Fibroblast of lung (primary cell): ENCODE measurements around the gene LMO2. TPM values are rescaled to one million over a fixed set of nuclear protein-coding genes. Genes with fewer than 3 reads are reported as not detected.

Source experiments
- DNase-seq, 2 donors: peaks; one replicate each; pipeline versions ENCODE4 v3.0.0 to v3.0.0-alpha.2; 2010; ENCODE audit warnings: low read depth in 2 of 2
- H2AFZ ChIP-seq: 2 replicates; pipeline ENCODE4 v1.5.1; 2012; ENCODE audit warnings: low read length, control low read depth, inconsistent platforms
- H3K27ac ChIP-seq: 2 replicates; pipeline ENCODE4 v1.5.1; 2011; ENCODE audit warnings: low read length, control low read depth; ENCODE audit not compliant: insufficient read depth
- H3K27me3 ChIP-seq: 2 replicates; pipeline ENCODE4 v1.5.1; 2011; ENCODE audit warnings: mild to moderate bottlenecking, low read length; ENCODE audit not compliant: control insufficient read depth, insufficient read depth
- H3K36me3 ChIP-seq: 2 replicates; pipeline ENCODE4 v1.5.1; 2011; ENCODE audit warnings: low read length; ENCODE audit not compliant: control insufficient read depth, insufficient read depth
- H3K4me1 ChIP-seq: 2 replicates; pipeline ENCODE4 v1.5.1; 2011; ENCODE audit warnings: low read length; ENCODE audit not compliant: control insufficient read depth, insufficient read depth; ENCODE audit errors: extremely low read depth
- H3K4me2 ChIP-seq: 2 replicates; pipeline ENCODE4 v1.5.1; 2011; ENCODE audit warnings: low read length, control low read depth; ENCODE audit not compliant: insufficient read depth; ENCODE audit errors: extremely low read depth
- H3K4me3 ChIP-seq, 4 experiments: fragments of 200-600 bp in 1 of 4; sonication (generic) in 1 of 4; replicated peaks in 1 of 4; 2 replicates each; pipeline ENCODE4 v1.5.1; 2011 to 2016; ENCODE audit warnings: low read length in 4 of 4, low read depth in 3 of 4, mild to moderate bottlenecking in 3 of 4, control low read depth in 2 of 4, inconsistent platforms in 1 of 4, mixed read lengths in 1 of 4; ENCODE audit not compliant: insufficient read depth in 1 of 4; ENCODE audit errors: control extremely low read depth in 1 of 4
- H3K79me2 ChIP-seq: 2 replicates; pipeline ENCODE4 v1.5.1; 2012; ENCODE audit warnings: mild to moderate bottlenecking, low read length, inconsistent platforms; ENCODE audit not compliant: control insufficient read depth, insufficient read depth
- H3K9ac ChIP-seq: 2 replicates; pipeline ENCODE4 v1.5.1; 2011; ENCODE audit warnings: mild to moderate bottlenecking, low read length, control low read depth; ENCODE audit not compliant: insufficient read depth
- H3K9me3 ChIP-seq: 2 replicates; pipeline ENCODE4 v1.5.1; 2012; ENCODE audit warnings: low read depth, low read length; ENCODE audit not compliant: control insufficient read depth, insufficient read depth
- H4K20me1 ChIP-seq: 2 replicates; pipeline ENCODE4 v1.5.1; 2011; ENCODE audit warnings: low read length; ENCODE audit not compliant: control insufficient read depth, insufficient read depth; ENCODE audit errors: extremely low read depth
- CTCF ChIP-seq, 2 donors: IDR thresholded peaks in 1 of 2; conservative IDR thresholded peaks in 1 of 2; 1 replicate in 1 of 2; 2 replicates in 1 of 2; pipeline ENCODE4 v1.5.1; 2011 to 2012; ENCODE audit warnings: low read length in 2 of 2, control low read depth in 1 of 2, inconsistent platforms in 1 of 2, low read depth in 1 of 2, mild to moderate bottlenecking in 1 of 2
- EZH2 ChIP-seq: IDR thresholded peaks from 2 replicates; pipeline ENCODE4 v1.5.1; 2012; ENCODE audit warnings: low read length, control low read depth, mild to moderate bottlenecking; ENCODE audit errors: missing control alignments
- polyA plus RNA-seq, 2 donors: library from polyadenylated mRNA; depleted of rRNA in 1 of 2; stranded (reverse) in 1 of 2; unstranded in 1 of 2; fragments of >200 nt; gene quantifications; 2 replicates each; pipeline ENCODE4 v1.2.1, GENCODE V29; 2011 to 2012; ENCODE audit warnings: missing spikeins in 1 of 2
- total RNA-seq: library from RNA; depleted of rRNA; stranded (reverse); fragments of >200 nt; gene quantifications from 2 replicates; pipeline ENCODE4 v1.2.1, GENCODE V29; 2014

The LMO2 gene
- total and polyA plus RNA-seq, 2 donors (not counting 1 experiment from before 2014, with no cell fraction given) = 0.03 to 0.17 TPM

GRCh38 chr11:33889296-33889695 lies 2.6 kb downstream of the LMO2 start:
- Histone ChIP-seq H3K9me3 (no peaks in the 10 kb centered on the region), H3K27ac (no peak overlapping the region), H3K4me2 (no peak overlapping the region), H3K4me3 (no peak overlapping the region), H3K9ac (no peak overlapping the region), H2AFZ (no peak overlapping the region), H3K36me3 (no peaks in the 10 kb centered on the region), H3K79me2 (no peaks in the 10 kb centered on the region), H3K4me1 (no peaks in the 10 kb centered on the region), H3K27me3 (peaks cover 6% of the 10 kb centered on the region), H4K20me1 (no peaks in the 10 kb centered on the region)
- DNase-seq = no peak
- TF ChIP-seq CTCF (conservative IDR thresholded peaks at IDR 0.05 in 1 of 2, IDR thresholded peaks at IDR 0.05 in 1 of 2; ENCODE audit: low read depth in 1 of 2, low read length in 2 of 2) = no peak

- DNase-seq = no peak
- no peak overlapping the region for H3K4me3 ChIP-seq
- H3K9ac ChIP-seq = no peak overlapping the region
- no peaks in the 10 kb centered on the region for H3K79me2 ChIP-seq
- H3K27ac ChIP-seq = no peak overlapping the region
- no peaks in the 10 kb centered on the region for H3K36me3 ChIP-seq
- no peaks in the 10 kb centered on the region for H3K9me3 ChIP-seq
- no peaks in the 10 kb centered on the region for H3K4me1 ChIP-seq
- no peak overlapping the region for H3K4me2 ChIP-seq
- peaks cover 4% of the 10 kb centered on the region for H3K27me3 ChIP-seq
- TF ChIP-seq EZH2 (no peak), CTCF (conservative IDR thresholded peaks at IDR 0.05 in 1 of 2, IDR thresholded peaks at IDR 0.05 in 1 of 2; ENCODE audit: low read depth in 1 of 2, low read length in 2 of 2) (no peak)
- no peak overlapping the region for H2AFZ ChIP-seq
- H4K20me1 ChIP-seq = no peaks in the 10 kb centered on the region
These were observed 4.0 kb downstream of the LMO2 start for GRCh38 chr11:33887886-33888285.

- TF ChIP-seq EZH2 = no peak
- no peak for TF ChIP-seq CTCF (conservative IDR thresholded peaks at IDR 0.05 in 1 of 2, IDR thresholded peaks at IDR 0.05 in 1 of 2; ENCODE audit: low read depth in 1 of 2, low read length in 2 of 2)
- Histone ChIP-seq H3K4me3 (no peak overlapping the region), H4K20me1 (no peaks in the 10 kb centered on the region), H2AFZ (no peak overlapping the region), H3K4me1 (no peaks in the 10 kb centered on the region), H3K9me3 (no peaks in the 10 kb centered on the region), H3K79me2 (no peaks in the 10 kb centered on the region), H3K27ac (no peak overlapping the region), H3K27me3 (peaks cover 15% of the 10 kb centered on the region), H3K36me3 (no peaks in the 10 kb centered on the region), H3K9ac (no peak overlapping the region), H3K4me2 (no peak overlapping the region)
- no peak for DNase-seq
These were observed 6.4 kb downstream of the LMO2 start for GRCh38 chr11:33885338-33886005.
